HG03066 (cell line): ENCODE results near the gene PRR3.

Experiments used
- ATAC-seq: cut with Tn5 transposase; IDR thresholded peaks from one replicate; pipeline ENCODE4 v1.9.1; 2021; ENCODE audit warnings: low read depth; ENCODE audit not compliant: unreplicated experiment

Gene PRR3

DNA sequence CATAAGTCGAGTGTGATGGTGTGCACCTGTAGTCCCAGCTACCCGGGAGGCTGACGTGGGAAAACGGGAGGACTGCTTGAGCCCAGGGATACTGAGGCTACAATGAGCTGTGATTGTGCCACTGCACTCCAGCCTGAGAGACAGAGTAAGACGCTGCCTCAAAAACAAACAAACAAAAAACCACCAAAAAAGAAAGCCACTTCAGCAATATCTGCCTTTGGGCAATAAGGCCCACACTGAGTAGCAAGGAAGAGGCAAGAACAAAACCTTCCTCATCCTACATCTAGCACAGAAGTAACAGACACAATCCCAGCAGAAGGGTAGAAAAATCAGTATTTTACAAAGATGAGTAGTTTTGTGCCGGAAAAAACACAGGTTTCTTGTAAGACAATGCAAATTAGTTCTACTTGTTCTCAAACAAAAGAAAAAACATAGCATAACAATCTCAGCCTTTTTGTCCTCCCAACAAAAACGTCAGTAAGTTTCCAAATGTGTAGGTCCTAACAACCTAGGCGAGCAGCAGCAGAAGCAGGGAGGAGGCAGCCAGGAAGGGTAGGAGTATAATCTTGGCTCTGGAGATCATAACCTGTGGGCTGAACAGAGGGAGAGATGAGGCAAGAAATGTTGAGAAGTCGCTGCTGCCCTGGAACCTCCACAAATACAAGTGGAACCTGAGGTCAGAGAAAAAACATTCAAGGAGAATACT lies 54.2 kb downstream of the PRR3 start:
- no peak for ATAC-seq

DNA sequence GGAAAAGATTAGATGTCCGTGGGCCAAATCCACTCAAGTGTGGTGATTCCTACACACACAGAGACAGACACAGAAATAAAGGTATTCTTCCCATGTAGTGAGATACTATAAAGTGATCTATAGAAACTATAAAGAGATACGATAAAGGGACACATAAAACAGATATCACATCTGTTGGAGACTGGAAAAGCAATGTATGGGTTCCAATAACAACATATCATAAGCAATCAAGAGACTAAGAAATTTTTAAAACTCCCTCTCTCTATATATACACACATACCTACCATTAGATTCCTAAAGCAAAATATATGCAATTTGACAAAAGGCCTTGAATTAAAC lies 54.7 kb downstream of the PRR3 start:
- no peak for ATAC-seq

DNA sequence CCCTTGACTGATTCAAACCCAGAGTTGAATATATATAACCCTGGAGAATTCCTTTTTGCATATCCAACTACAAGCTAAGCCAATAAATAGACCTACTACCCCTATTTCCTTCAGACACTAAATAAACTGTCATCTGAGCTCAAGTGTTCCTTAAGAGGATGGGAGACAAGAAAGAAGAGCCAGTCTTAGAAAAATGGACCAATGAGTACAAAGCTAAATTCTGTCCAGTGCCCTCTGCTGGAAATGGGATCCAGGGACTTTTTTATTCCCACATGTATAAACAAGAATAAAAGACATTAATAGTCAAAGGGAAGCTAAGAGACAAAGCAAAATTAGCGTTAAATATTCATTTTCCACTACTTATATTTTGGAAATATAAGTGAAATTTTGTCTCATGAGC lies 55.1 kb downstream of the PRR3 start:
- ATAC-seq, result no peak

DNA sequence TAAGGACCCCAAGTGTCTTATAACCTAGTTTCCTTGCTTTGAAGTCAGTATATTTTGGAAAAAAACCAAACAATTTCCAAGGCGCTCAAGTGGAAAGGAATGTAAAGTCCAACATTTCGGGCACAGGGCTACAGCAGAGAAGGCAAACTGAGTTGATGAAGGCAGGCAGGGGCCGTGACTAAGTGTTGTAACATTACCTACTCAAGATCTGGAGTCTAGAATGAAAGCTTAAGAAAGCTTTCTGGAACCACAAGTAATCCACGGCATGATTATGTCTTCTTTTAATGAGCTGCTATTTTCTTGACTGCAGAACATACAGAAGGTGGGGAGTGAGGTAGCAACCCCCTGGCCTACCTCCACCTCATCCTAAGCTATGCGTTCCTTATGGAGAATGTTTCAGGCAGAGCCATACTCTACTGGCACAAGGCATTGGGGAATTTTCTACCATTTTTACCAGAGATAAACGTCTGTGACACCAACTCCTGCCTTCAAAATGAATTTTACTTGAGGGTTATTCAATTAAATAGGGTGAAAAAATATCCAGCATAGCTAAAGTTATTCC lies 55.7 kb downstream of the PRR3 start:
- ATAC-seq, result no peak
